SU-DHL-6 (cell line): ENCODE data around the gene IP6K2.
A peak's percentile ranks its signal among the peaks of the same experiment; 100 is the strongest.
"Not testable (repeated sequence)": the region's sequence is repeated elsewhere in the genome, so short reads cannot be mapped to it uniquely, and the experiment has no call there.

Experiments
- H2AFZ ChIP-seq: fragments of 200-600 bp; sonication (generic); 2 replicates; pipeline ENCODE4 v1.6.1; 2014; ENCODE audit warnings: low read depth, mild to moderate bottlenecking, moderate library complexity, mixed read lengths, antibody characterized with exemption, low read length; ENCODE audit not compliant: severe bottlenecking
- H3F3A ChIP-seq: fragments of 200-600 bp; shearing (Covaris generic); 2 replicates; pipeline ENCODE4 v1.6.0; 2016; ENCODE audit warnings: antibody characterized with exemption, mild to moderate bottlenecking; ENCODE audit not compliant: insufficient read depth
- H3K27ac ChIP-seq: fragments of 200-600 bp; sonication (generic); 2 replicates; pipeline ENCODE4 v1.5.1; 2016; ENCODE audit warnings: low read depth, mild to moderate bottlenecking, low read length, moderate library complexity, mixed read lengths
- H3K27me3 ChIP-seq: fragments of 200-600 bp; sonication (generic), shearing (Covaris generic); 2 replicates; pipeline ENCODE4 v1.6.0; 2014; ENCODE audit warnings: mild to moderate bottlenecking, low read length
- H3K36me3 ChIP-seq: fragments of 200-600 bp; sonication (generic); 2 replicates; pipeline ENCODE4 v1.6.1; 2014; ENCODE audit warnings: mild to moderate bottlenecking, low read length, mixed read lengths
- H3K4me2 ChIP-seq: fragments of 300-600, 200-600 bp; shearing (Covaris generic), sonication (generic); 2 replicates; pipeline ENCODE4 v1.6.0; 2014; ENCODE audit warnings: low read length, low read depth, mild to moderate bottlenecking; ENCODE audit not compliant: poor library complexity, severe bottlenecking
- H3K4me3 ChIP-seq: fragments of 200-600 bp; sonication (generic); 2 replicates; pipeline ENCODE4 v1.5.1; 2014; ENCODE audit warnings: antibody characterized with exemption, low read length, mild to moderate bottlenecking, mixed read lengths; ENCODE audit not compliant: insufficient read depth, poor library complexity, severe bottlenecking
- H3K79me2 ChIP-seq: fragments of 200-600 bp; sonication (generic); 2 replicates; pipeline ENCODE4 v1.6.1; 2014; ENCODE audit warnings: mild to moderate bottlenecking, low read length, moderate library complexity; ENCODE audit not compliant: insufficient read depth
- H3K9ac ChIP-seq: fragments of 200-600 bp; sonication (generic); 2 replicates; pipeline ENCODE4 v1.7.0; 2014; ENCODE audit warnings: mild to moderate bottlenecking, low read length
- H3K9me2 ChIP-seq: fragments of 200-600 bp; sonication (generic); replicated peaks from 2 replicates; pipeline ENCODE4 v1.6.1; 2014; ENCODE audit warnings: low read length; ENCODE audit not compliant: insufficient read depth
- H3K9me3 ChIP-seq: fragments of 200-600 bp; sonication (generic); 2 replicates; pipeline ENCODE4 v1.6.1; 2014; ENCODE audit warnings: low read length, mixed read lengths; ENCODE audit not compliant: insufficient read depth
- H4K20me1 ChIP-seq: fragments of 200-600 bp; sonication (generic); 2 replicates; pipeline ENCODE4 v1.6.1; 2014; ENCODE audit warnings: low read depth, mild to moderate bottlenecking, antibody characterized with exemption, low read length, moderate library complexity, mixed read lengths
- EZH2phosphoT487 ChIP-seq: fragments of 200-600 bp; sonication (generic), shearing (Covaris generic); conservative IDR thresholded peaks from 2 replicates; pipeline ENCODE4 v1.6.1; 2018; ENCODE audit warnings: mild to moderate bottlenecking, antibody characterized with exemption, low read length, moderate library complexity, mixed read lengths
- TF ChIP-seq, protein P1 (sequence below): fragments of 200-600 bp; sonication (generic); IDR thresholded peaks from one replicate; pipeline ENCODE4 v1.5.1; 2017; ENCODE audit warnings: antibody characterized with exemption, mild to moderate bottlenecking, low read length, moderate library complexity; ENCODE audit not compliant: insufficient read depth, poor library complexity, severe bottlenecking

IP6K2 gene, protein sequence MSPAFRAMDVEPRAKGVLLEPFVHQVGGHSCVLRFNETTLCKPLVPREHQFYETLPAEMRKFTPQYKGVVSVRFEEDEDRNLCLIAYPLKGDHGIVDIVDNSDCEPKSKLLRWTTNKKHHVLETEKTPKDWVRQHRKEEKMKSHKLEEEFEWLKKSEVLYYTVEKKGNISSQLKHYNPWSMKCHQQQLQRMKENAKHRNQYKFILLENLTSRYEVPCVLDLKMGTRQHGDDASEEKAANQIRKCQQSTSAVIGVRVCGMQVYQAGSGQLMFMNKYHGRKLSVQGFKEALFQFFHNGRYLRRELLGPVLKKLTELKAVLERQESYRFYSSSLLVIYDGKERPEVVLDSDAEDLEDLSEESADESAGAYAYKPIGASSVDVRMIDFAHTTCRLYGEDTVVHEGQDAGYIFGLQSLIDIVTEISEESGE

DNA sequence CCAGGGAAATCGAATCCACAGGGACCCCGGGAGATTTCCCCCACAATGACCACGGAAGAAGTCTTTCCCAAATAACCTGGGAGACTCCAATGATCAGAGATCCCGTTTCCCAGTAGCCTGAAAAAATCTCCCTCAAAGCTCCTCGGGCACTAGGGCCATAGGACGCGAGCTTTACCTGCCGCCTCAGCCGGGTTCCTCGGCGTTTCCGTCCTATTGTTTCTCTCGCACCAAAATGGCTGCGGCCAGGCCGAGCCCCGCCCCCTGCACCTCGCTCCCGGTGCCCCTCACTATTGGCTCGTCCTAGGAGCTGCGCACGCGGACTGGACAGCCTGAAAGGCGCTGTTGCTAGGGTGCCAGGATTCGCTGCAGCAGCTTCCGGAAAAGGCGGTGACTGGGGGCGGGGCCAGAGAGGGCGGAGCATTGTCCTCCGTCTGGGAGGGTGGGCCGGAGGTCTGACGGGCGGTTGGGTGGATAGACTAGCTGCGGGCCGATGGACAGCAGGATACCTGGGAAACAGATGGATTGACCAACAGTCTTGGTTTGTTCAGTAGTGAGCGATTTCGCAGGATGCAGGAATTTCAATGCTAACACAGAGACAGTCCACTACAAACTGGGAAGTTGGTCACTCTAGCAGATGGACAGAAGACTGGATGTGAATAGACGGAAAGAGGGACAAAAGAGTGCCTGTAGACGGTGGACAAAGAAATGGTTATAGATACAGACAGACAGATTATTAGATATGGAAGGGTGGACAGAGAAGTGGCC lies at the start of gene IP6K2:
Gene IP6K2, minus strand, starts transcription at position 240 of the 765 bp plus-strand sequence. CDS start 21,930 bp downstream, outside the sequence.
- Histone ChIP-seq H3K27ac (peak within 1 kb of the TSS; percentile 42), H3K4me2 (peak within 1 kb of the TSS; percentile 70)

DNA sequence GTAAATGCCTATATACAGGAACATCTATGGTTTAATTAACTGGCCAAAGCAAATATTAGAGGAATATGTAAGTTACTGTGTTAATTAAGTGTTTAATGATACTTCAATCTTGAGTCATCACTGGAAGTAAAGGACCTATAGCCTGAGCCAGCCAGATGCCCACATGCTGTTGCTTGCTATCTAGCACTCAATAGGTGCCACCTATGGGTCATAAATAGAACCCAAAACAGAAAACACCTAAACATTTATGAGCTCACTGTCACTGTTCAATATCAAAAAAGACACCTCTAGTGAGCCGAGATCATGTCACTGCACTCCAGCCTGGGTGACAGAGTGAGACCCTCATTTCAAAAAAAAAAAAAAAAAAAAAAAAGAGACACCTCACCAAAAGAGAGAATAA lies 48.4 kb upstream of the IP6K2 start:
- H2AFZ ChIP-seq, result no peak overlapping the region

More for the DNA sequence above, at the start of gene IP6K2:
- Histone ChIP-seq H3K9me2 (no peaks in the 10 kb centered on the region), H3K36me3 (peaks cover 4% of the 10 kb centered on the region; the same call in 1 of the 2 replicates), H3K4me3 (peak within 1 kb of the TSS; percentile 90), H3K27me3 (no peaks in the 10 kb centered on the region), H2AFZ (peak within 1 kb of the TSS; percentile 91), H3K79me2 (peaks cover 48% of the 10 kb centered on the region), H3K9ac (peak within 1 kb of the TSS; percentile 94), H4K20me1 (no peaks in the 10 kb centered on the region), H3K9me3 (no peaks in the 10 kb centered on the region), H3F3A (no peaks in the 10 kb centered on the region)
- no peak for TF ChIP-seq EZH2phosphoT487
- TF ChIP-seq, protein P1, sequence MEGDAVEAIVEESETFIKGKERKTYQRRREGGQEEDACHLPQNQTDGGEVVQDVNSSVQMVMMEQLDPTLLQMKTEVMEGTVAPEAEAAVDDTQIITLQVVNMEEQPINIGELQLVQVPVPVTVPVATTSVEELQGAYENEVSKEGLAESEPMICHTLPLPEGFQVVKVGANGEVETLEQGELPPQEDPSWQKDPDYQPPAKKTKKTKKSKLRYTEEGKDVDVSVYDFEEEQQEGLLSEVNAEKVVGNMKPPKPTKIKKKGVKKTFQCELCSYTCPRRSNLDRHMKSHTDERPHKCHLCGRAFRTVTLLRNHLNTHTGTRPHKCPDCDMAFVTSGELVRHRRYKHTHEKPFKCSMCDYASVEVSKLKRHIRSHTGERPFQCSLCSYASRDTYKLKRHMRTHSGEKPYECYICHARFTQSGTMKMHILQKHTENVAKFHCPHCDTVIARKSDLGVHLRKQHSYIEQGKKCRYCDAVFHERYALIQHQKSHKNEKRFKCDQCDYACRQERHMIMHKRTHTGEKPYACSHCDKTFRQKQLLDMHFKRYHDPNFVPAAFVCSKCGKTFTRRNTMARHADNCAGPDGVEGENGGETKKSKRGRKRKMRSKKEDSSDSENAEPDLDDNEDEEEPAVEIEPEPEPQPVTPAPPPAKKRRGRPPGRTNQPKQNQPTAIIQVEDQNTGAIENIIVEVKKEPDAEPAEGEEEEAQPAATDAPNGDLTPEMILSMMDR, result no peak

DNA sequence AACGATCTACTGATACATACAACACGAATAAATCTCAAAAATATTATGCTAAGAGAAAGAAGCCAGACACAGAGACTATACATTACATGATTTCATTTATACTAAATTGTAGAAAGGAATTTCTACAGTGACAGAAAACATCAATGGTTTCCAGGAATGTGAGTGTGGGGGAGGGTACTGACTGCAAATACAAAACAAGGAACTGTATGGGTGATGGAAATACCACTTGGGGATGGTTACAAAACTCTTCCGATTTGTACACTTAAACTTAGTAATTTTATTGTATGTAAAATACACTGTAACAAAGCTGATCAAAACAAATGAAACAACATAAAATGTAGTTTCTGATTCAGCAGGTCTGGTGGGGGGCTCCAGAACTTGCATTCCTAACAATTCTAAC lies 45.8 kb upstream of the IP6K2 start:
- no peak overlapping the region for H3K9ac ChIP-seq
- H3K9me2 ChIP-seq, result no peaks in the 10 kb centered on the region
- no peak overlapping the region for H3K4me2 ChIP-seq
- no peaks in the 10 kb centered on the region for H3K9me3 ChIP-seq
- H3K27me3 ChIP-seq, result no peaks in the 10 kb centered on the region
- H4K20me1 ChIP-seq, result no peaks in the 10 kb centered on the region
- no peak overlapping the region for H3K4me3 ChIP-seq
- H3F3A ChIP-seq, result no peaks in the 10 kb centered on the region
- H3K36me3 ChIP-seq, result 0 out of 2 replicates have a peak, but pooled peaks cover 2% of the 10 kb centered on the region
- TF ChIP-seq, protein P1, result no peak
- no peak for TF ChIP-seq EZH2phosphoT487
- H3K79me2 ChIP-seq, result no peaks in the 10 kb centered on the region
- H3K27ac ChIP-seq, result no peak overlapping the region
- H2AFZ ChIP-seq, result no peak overlapping the region

More for the DNA sequence above, 48.4 kb upstream of the IP6K2 start:
- H3K27ac ChIP-seq, result no peak overlapping the region
- H3K4me3 ChIP-seq, result no peak overlapping the region
- H3K9me2 ChIP-seq, result no peaks in the 10 kb centered on the region
- H3K9me3 ChIP-seq, result no peaks in the 10 kb centered on the region
- TF ChIP-seq, protein P1, result no peak
- no peak for TF ChIP-seq EZH2phosphoT487
- H3F3A ChIP-seq, result no peaks in the 10 kb centered on the region
- H3K27me3 ChIP-seq, result no peaks in the 10 kb centered on the region
- no peaks in the 10 kb centered on the region for H4K20me1 ChIP-seq
- no peaks in the 10 kb centered on the region for H3K79me2 ChIP-seq
- H3K36me3 ChIP-seq, result 0 out of 2 replicates have a peak, but pooled peaks cover 2% of the 10 kb centered on the region
- no peak overlapping the region for H3K9ac ChIP-seq
- no peak overlapping the region for H3K4me2 ChIP-seq

DNA sequence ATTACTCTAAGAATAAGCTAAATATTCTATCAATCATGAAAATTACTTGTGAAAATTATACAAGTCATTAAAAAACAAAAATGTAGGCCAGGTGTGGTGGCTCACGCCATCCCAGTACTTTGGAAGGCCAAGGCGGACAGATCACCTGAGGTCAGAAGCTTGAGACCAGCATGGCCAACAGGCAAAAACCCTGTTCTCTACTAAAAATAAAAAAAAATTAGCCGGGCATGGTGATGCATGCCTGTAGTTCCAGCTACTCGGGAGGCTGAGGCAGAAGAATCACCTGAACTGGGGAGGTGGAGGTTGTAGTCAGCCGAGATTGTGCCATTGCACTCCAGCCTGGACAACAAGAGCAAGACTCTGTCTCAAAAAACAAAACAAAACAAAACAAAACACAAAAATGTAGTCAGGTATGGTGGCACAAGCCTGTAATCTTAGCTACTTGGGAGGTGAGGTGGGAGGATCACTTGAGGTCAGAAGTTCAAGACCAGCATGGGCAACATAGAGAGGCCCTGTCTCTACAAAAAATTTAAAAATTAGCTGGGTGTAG lies 43.0 kb upstream of the IP6K2 start:
- not testable (repeated sequence) for H3K9me3 ChIP-seq, H3K4me3 ChIP-seq, H3K9ac ChIP-seq, H3K36me3 ChIP-seq, H3K4me2 ChIP-seq, H2AFZ ChIP-seq, H4K20me1 ChIP-seq, H3K27me3 ChIP-seq, H3K79me2 ChIP-seq, H3K9me2 ChIP-seq, H3K27ac ChIP-seq, H3F3A ChIP-seq

DNA sequence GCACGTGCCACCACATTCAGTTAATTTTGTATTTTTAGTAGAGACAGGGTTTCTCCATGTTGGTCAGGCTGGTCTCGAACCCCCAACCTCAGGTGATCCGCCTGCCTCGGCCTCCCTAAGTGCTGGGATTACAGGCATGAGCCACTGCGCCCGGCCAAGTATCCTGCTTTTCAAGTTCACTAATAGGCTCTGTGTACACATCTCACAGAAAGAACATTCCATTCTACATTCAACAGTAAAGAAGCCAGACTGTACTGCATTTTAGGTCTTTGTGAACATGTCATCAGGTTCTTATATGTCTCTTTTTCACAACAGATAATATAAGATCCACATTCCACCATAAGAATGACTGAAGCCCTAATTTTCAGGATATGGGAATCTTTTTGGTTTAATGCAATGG lies 42.5 kb upstream of the IP6K2 start:
- H3K4me3 ChIP-seq, H3K9ac ChIP-seq, H3K27me3 ChIP-seq, H4K20me1 ChIP-seq, H3K9me3 ChIP-seq, H3K4me2 ChIP-seq, H3F3A ChIP-seq, H3K79me2 ChIP-seq, H3K9me2 ChIP-seq, H3K36me3 ChIP-seq, H2AFZ ChIP-seq, H3K27ac ChIP-seq: not testable (repeated sequence)
